Measurements from ENCODE around the gene ATP4A.

Gene ATP4A

DNA sequence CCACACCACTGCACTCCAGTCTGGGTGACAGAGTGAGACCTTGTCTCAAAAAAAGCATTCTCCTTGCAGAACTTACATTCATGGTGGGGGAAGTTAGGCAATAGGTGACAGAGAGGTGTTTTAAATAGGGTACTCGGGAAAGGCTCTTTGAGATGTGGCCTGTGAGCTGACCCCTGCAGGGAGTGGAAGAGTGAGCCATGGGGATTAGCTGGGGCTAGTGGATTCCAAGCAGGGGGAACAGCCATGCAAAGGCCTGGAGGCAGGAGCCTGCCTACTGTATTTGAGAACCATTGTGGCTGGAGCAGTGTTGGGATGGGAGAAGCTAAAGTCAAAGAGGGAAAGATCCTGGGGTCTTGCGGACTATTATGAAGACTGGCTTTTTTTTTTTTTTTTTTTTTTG lies 46.1 kb downstream of the ATP4A start:
- Histone ChIP-seq H2AFZ (ENCODE audit: low read depth) (no peak overlapping the region), H3K4me3 (IDR thresholded peaks at IDR 0.05; ENCODE audit: insufficient read depth, low read depth, low read length) (no peak overlapping the region), H3K4me1 (ENCODE audit: low read depth, poor library complexity, severe bottlenecking) (no peaks in the 10 kb centered on the region), H3K27me3 (ENCODE audit: insufficient read depth, low read depth) (peaks cover 52% of the 10 kb centered on the region), H3K36me3 (ENCODE audit: insufficient read depth) (no peaks in the 10 kb centered on the region), H3K79me2 (ENCODE audit: insufficient read depth, low read depth) (no peaks in the 10 kb centered on the region), H3K9ac (no peak overlapping the region), H3K27ac (no peak overlapping the region), H3K4me2 (no peak overlapping the region), H4K20me1 (ENCODE audit: insufficient read depth) (no peaks in the 10 kb centered on the region)
- TF ChIP-seq, protein P1, sequence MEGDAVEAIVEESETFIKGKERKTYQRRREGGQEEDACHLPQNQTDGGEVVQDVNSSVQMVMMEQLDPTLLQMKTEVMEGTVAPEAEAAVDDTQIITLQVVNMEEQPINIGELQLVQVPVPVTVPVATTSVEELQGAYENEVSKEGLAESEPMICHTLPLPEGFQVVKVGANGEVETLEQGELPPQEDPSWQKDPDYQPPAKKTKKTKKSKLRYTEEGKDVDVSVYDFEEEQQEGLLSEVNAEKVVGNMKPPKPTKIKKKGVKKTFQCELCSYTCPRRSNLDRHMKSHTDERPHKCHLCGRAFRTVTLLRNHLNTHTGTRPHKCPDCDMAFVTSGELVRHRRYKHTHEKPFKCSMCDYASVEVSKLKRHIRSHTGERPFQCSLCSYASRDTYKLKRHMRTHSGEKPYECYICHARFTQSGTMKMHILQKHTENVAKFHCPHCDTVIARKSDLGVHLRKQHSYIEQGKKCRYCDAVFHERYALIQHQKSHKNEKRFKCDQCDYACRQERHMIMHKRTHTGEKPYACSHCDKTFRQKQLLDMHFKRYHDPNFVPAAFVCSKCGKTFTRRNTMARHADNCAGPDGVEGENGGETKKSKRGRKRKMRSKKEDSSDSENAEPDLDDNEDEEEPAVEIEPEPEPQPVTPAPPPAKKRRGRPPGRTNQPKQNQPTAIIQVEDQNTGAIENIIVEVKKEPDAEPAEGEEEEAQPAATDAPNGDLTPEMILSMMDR (conservative IDR thresholded peaks at IDR 0.05; ENCODE audit: low read depth, low read length), result no peak

DNA sequence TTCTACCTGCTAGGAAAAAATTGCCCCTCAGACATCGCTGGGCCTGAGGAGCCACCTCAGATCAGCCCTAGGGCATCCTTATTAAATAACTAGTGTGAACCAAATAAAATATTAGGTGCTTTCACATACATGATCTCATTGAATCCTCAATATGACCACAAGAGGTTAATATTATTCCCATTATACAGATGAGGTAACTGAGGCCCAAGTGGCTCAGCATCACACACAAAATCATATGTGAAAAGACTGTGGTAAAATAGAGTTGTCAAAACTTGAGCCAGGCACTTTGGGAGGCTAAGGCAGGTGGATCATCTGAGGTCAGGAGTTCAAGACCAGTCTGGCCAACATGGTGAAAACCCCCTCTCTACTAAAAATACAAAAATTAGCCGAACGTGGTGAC lies 47.1 kb downstream of the ATP4A start:
- Histone ChIP-seq H2AFZ (ENCODE audit: low read depth) (no peak overlapping the region), H3K4me2 (no peak overlapping the region), H4K20me1 (ENCODE audit: insufficient read depth) (no peaks in the 10 kb centered on the region), H3K27me3 (ENCODE audit: insufficient read depth, low read depth) (peaks cover 52% of the 10 kb centered on the region), H3K4me1 (ENCODE audit: low read depth, poor library complexity, severe bottlenecking) (no peaks in the 10 kb centered on the region), H3K4me3 (IDR thresholded peaks at IDR 0.05; ENCODE audit: insufficient read depth, low read depth, low read length) (no peak overlapping the region), H3K9ac (no peak overlapping the region), H3K27ac (no peak overlapping the region), H3K36me3 (ENCODE audit: insufficient read depth) (no peaks in the 10 kb centered on the region), H3K79me2 (ENCODE audit: insufficient read depth, low read depth) (no peaks in the 10 kb centered on the region)
- TF ChIP-seq, protein P1 (conservative IDR thresholded peaks at IDR 0.05; ENCODE audit: low read depth, low read length), result no peak

DNA sequence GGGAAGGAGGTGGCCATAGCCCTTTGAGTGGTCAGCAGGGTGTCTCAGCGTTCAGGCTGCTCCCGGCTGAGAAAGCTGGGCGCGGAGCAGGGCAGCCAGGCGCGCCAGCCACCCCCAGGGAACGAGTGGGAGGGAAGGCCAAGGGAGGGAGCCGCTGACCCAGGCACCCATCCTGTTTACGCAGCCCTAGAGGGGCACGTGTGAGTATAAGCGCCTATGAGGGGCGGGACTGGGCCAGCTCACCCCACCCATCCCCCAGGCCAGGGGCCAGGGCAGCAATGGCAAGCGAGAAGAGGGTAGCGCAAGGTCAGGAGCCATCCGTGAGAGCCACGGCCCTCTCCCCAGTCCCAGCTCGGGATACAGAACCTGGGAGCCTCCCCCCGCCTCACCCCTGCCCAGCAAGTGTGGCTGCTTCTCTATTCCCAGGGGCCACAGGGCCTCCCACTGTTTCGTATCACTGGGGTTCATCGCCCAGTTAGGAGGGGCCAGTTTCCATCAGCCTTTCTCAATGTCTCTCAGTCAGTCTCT lies 49.1 kb downstream of the ATP4A start:
- Histone ChIP-seq H3K36me3 (ENCODE audit: insufficient read depth) (no peaks in the 10 kb centered on the region), H3K4me1 (ENCODE audit: low read depth, poor library complexity, severe bottlenecking) (no peaks in the 10 kb centered on the region), H3K9ac (no peak overlapping the region), H3K4me3 (IDR thresholded peaks at IDR 0.05; ENCODE audit: insufficient read depth, low read depth, low read length) (no peak overlapping the region), H3K27me3 (ENCODE audit: insufficient read depth, low read depth) (peaks cover 52% of the 10 kb centered on the region), H2AFZ (ENCODE audit: low read depth) (no peak overlapping the region), H3K27ac (no peak overlapping the region), H3K79me2 (ENCODE audit: insufficient read depth, low read depth) (no peaks in the 10 kb centered on the region), H3K4me2 (no peak overlapping the region), H4K20me1 (ENCODE audit: insufficient read depth) (no peaks in the 10 kb centered on the region)
- TF ChIP-seq, protein P1 (conservative IDR thresholded peaks at IDR 0.05; ENCODE audit: low read depth, low read length), result no peak

DNA sequence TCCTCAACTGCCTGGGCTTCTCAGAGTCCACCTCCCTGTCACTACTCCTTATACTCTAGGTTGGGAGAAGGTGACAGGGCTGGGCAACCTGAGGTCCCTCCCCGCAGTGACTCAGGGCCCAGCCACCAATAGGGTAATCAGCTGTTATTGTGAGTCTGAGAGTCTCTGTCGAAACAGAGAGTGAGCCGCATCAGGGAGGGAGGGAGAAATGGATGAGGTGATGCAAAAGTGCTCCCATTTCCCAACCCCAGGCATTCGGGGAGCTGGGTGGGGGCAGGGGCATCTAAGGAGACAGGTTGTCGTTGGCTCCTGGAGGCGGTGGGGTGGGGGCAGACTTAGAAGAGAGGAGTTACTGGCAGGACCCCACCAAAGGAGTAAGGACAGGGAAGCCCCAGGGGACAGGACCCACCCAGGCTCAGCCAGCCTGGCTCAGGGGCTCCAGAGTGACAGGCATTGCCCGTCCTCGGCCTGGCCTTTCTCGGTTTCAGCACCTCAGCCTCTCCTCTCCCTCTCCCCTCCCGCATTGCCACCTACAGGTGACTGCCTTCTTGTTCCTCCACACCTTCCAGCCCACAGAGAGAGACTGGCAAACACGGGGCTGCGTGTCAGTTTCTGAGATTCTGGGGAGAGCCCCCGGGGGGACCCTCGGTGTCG lies 49.7 kb downstream of the ATP4A start, which contains the start of gene DMKN:
Gene DMKN (minus strand): TSS at position 22 of the 654 bp plus-strand sequence. CDS start 174 bp downstream, outside the sequence.
- H3K27ac ChIP-seq, result no peak within 1 kb of the TSS
- no peak within 1 kb of the TSS for H3K9ac ChIP-seq
- H3K4me1 ChIP-seq (ENCODE audit: low read depth, poor library complexity, severe bottlenecking), result no peaks in the 10 kb centered on the region
- H3K79me2 ChIP-seq (ENCODE audit: insufficient read depth, low read depth), result no peaks in the 10 kb centered on the region
- no peak within 1 kb of the TSS for H2AFZ ChIP-seq (ENCODE audit: low read depth)
- peaks cover 55% of the 10 kb centered on the region for H3K27me3 ChIP-seq (ENCODE audit: insufficient read depth, low read depth)
- TF ChIP-seq, protein P1 (conservative IDR thresholded peaks at IDR 0.05; ENCODE audit: low read depth, low read length), result no peak
- no peaks in the 10 kb centered on the region for H4K20me1 ChIP-seq (ENCODE audit: insufficient read depth)
- no peak within 1 kb of the TSS for H3K4me3 ChIP-seq (IDR thresholded peaks at IDR 0.05; ENCODE audit: insufficient read depth, low read depth, low read length)
- no peaks in the 10 kb centered on the region for H3K36me3 ChIP-seq (ENCODE audit: insufficient read depth)
- H3K4me2 ChIP-seq, result no peak within 1 kb of the TSS
